Lower leg skin (tissue), 3 donors: ENCODE results near the gene PALLD.

ENCODE experiments used
- CTCF ChIP-seq, 3 donors: fragments of 450-650 bp; IDR thresholded peaks; one replicate each; pipeline ENCODE4 v1.5.1; 2016; ENCODE audit warnings: antibody characterized with exemption in 3 of 3, mild to moderate bottlenecking in 3 of 3, moderate library complexity in 2 of 3
- POLR2A ChIP-seq, 2 donors: fragments of 450-650 bp; IDR thresholded peaks; one replicate each; pipeline ENCODE4 v1.6.1; 2016 to 2017; ENCODE audit warnings: antibody characterized with exemption in 2 of 2, mild to moderate bottlenecking in 1 of 2, moderate library complexity in 1 of 2

GRCh38 chr4:168656946-168657473, 160.2 kb downstream of the PALLD start:
- TF ChIP-seq CTCF (IDR thresholded peaks at IDR 0.05): no peak
- no peak for TF ChIP-seq POLR2A (IDR thresholded peaks at IDR 0.05)
